Measurements from ENCODE around the gene MRPS26.

The MRPS26 gene

DNA sequence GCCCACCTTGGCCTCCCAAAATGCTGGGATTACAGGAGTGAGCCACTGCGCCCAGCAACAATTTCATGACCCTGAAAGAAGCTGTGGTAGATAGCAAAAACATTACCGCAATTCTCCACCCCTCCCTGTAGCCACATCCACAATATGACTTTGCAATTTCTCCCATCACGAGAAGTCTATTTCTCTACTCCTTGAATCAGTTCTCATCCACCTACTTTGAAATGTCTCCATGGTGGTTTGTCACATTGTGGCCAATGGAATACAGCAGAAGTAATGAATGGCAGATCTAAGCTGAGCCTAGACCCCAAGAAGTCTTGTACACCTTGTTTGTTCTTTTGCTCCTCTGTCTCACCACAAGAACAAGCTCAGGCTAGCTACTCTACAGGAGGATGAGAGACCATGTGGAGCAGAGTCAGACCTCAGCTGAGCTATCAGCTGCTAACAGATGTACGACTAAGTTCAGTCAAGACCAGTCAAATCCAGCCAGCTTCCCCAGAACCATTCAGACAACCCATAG lies 31.8 kb downstream of the MRPS26 start:
- DNase-seq = no peak

DNA sequence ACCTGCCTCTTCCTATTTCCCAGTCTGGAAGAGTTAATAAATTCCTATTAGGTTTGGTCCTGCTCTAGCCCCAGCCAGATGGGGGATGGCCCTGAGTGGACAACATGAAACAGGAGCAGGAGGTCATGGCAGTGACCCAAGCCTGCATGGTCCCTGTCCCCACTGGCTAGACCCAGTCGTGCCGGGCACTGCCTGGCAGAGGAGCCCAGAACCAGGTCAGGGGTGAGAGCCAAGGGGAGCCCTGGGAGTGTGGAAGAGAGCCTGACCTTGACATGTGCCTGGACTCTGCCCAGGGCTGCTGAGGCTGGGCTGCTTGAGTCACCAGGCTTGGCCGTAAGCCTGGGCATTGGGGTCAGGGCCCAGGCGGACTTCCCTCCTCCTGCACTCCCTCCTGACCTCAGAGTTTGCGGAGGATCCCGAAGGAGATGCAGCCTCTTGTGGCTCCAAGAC lies 35.1 kb downstream of the MRPS26 start:
- no peak for DNase-seq

DNA sequence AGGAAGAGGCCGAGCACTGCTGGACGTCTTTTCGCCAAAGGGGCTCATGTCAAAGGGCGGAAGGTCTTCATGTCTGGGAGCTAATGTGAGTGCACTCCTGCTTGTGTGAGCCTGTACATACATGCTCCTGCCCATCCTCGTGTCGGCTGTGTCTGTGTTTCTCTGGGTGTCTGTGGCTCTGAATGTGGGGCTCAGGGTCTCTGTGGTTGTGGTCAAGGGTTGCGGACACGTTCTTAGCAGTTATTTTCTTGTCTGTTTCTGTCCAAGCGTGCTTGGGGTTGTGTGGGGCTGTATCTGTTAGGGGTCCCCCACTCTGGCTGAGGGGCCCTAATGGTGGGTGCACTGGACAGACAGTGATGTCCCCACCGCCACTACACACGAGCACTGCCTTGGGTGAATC lies 35.8 kb downstream of the MRPS26 start:
- DNase-seq = no peak

DNA sequence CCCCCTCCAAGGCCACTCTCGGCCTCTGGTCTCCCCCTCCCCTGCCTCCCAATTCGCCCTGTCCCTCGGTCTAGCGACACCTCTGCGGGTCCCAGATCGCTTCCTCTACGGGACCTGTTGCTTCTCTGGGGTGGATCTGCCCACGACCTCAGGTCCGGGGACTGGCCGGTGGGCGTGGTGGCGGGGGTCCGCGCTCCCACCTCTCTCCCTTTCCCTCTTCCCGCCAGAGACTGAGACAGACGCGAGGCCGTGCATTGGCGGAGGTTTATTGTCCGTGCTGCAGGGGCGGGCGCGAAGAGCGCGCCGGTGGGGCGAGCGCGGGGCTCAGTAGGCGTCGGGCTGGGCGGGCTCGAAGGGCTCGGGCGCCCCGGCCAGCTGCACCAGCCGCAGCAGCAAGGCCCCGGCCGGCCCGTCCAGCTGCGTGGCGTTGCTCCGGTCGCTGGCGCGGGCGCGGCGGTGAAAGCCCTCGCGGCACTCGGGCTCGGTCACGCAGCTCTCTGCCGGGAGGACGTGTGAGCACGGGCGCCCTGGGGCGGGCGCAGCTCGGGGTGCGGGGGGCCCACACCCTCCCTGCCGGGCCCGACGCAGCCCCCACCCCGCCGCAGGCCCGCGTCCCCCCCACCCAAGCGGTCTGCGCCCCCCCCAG lies 36.6 kb downstream of the MRPS26 start:
- DNase-seq = no peak

DNA sequence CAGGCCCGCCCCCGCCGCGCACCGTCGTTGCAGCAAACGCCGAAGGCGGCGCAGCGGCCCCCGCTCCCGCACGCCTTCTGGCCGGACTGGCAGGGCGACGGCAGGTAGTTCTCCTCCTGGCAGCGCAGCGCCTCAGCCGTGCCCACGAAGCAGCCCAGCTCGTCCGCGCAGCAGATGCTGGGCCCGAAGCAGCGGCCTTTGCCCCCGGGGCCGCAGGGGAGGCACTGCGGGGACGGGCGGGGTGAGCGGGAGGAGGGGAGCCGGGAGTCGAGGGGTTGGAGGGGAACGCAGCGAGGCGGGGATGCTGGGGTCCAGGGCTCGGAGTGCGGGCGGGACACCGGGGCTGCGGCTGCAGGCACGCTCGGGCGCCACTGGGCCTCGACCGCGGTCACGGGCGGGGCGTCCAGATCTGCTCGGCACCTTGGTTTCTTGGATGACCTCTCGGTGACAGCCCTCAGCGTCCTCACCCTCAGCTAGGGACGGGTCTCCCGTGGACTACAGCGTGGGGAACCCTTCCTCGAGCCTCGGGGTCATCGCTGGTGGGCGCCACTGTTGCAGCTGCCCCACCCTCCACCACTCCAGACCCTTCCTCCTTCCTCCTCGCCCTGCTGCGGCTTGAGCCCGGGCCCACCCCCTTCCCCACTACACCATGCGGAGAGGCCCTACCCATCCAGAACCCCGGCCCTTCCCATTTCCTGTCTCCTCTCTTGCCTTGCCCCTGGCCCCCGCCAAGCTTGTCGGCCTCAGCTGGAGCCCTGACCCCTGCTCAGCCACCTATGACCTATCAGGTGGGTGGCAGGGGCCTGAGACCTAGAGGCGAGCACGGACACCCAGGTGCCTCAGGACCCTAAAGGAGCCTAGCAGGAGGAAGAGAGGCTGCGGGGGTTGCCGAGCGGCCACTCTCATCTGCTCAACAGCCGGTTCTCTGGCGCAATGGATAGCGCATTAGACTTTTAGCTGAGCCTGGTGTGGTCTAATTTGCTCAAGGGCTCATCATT lies 37.4 kb downstream of the MRPS26 start:
- no peak for DNase-seq

DNA sequence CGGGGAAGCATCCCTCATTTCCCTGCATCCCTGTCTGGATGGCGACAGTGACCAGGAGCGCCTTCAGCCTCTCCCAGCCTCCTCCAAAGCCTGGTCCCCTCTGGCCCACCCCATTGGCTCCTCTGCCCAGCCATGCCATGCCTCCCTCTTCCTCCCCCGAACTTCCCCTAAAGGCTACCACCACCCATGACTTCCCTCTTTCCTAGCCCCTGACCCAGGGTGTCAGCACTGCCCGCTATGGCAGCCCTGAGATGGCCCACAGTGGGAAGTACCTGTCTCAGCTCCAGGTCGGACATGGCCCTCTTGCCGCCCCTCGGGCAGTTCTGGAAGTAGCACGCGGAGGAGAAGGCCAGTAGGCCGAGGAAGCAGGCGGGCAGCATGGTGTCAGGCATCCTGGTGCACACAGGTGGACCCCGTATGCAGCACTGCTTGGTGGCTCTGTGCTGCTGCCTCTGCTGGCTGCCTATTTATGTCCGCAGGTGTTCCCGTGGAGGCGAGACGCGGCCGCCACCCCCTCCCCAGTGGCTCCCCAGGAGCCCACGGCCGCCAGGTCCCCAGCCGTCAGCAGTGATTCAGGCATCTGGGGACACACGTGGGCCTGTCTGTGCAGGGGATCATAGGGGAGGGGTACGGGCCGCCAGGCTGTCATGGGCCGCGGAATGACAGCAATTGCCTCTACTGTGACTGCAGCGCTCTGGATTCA lies 38.6 kb downstream of the MRPS26 start, which contains the start of gene AVP:
AVP (minus strand) TSS at position 442 of the 703 bp plus-strand sequence; CDS start at position 392, 50 bp downstream.
- DNase-seq = no peak

DNA sequence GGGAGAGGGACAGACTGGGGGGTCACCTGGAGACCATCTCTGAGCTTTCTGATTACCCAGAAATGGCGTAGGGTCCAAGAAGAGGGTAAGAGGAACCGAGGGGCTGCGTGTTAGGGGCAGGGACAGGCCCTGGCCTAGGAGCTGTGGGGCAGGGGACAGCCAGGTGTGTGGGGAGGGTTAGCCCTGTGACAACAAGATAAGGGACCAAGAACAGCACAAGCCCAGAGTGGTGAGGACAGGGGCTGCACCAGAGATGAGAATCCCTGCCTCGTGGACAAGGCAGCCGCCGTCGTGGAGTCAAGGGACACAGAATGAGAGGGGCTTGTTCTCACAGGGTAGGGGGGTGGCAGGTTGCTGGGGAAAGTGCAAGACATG lies 39.1 kb downstream of the MRPS26 start:
- DNase-seq = no peak

GRCh38 chr20:3085571-3086072 lies 39.8 kb downstream of the MRPS26 start:
- DNase-seq = no peak

DNA sequence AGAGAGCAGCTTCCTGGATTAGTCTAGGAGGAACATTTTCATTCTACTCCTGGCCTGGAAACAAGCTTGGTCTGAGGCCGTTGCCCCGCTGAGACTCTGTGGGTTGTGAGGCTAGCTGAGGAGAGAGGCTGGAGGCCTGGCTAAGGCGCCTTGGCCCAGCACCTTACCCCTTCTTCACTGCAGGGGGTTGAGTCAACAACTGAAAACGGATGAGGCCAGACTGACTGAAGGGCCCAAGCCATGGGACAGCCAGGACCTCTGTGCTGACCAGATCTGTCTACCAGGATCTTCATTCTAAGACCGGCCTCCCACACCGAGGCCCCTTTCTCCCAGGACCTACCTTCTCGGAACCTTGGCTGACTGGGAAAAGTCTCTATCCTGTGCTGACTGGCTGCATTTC lies 42.2 kb downstream of the MRPS26 start:
- DNase-seq = no peak

DNA sequence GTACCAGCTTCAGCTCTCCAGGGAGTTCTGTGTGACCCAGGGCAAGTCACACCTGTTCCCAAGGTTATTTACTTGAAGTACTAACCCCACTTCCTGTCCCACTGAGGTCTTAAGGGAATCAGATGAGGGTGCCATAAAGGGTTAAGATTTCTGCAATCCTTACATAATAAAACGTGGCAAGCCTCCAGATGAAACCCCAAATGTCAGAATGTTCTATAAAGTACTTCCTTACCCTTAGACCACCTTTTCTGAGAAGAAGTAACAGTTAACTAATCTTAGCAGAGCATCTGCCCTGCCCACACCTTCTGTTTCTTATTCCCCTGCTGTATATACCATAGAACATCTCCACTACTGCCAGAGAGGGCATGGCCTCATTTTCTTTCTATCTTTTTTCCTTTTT lies 44.7 kb downstream of the MRPS26 start:
- DNase-seq = no peak

DNA sequence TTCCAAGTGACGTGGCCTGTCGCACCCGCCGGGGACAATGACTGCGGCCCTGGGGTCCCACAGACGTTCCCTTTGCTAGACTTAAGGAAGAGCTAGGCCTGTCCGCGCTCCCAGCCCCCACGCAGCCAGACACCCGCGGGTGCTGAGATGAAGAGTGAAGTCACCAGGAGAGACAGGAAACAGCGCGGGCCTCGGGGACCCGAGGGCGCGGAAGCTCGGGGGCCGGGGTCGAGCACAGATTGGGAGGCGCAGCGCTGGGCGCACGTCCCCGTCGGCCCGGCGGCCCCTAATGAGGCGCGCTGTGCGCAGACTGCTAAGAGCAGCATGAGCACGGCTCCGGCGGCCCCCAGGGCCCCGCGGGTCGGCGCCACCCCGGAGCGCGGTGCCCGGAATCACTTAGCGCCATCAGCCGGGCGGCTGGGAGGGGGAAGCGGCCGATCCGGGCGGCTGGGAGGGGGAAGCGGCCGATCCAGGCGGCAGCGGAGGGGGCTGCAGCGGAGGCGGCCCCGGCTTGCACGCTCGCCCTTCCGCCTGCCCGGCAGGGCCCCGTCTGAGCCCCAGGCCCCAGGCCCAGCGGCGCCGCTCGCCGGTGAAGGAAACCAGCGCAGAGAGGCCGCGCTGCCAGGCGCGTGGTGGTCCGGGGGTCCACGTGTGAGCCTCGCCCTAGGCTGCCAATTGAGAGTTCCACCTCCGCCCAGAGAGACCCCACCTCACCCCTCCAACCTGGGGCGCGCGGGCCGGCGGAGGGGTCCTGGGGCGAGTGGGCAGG lies 46.9 kb downstream of the MRPS26 start:
- no peak for DNase-seq

- no peak for DNase-seq
Measured at GRCh38 chr20:3093861-3094361, 48.1 kb downstream of the MRPS26 start.

DNA sequence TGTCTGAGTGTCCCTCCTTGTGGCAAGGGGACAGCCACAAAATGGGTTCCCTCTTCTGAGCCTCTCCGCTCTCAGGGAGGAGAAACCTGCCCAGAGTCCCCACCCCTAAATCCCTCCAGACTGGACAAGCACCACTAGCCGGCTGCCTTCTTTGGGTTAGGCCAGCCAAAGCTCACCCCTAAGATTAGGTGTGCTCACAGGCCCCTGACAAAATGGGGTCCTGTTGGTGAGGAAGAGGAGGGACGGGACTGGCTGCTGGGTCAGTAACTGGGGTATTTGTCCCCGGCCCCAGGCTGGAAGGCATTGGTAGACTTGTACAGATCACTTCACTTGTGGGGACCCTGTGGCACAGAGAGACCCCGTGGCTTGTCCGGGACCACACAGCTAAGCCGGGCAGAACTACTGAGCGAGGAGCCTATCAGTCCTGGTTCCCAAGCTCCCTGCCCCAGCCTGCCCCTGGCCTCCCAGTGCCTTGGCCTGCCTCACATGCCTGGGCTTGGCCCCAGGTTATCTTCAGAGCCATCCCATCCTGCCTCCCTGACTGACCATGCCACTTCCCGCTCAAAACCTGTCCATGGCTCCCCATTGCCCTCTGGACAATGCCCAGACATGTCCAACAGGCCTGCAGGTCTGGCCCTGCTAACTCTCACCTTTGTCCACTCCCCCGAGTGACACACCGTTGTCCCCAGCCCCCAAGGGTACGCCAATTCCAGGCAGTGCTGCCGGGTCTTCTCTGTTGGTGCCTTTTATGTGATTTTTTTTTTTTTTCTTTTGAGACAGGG lies 49.2 kb downstream of the MRPS26 start:
- no peak for DNase-seq

Data from NCI-H2171 (cell line).